ENCODE measurements around the gene SSBP3. TPM values are rescaled to one million over a fixed set of nuclear protein-coding genes. Genes with fewer than 3 reads are reported as not detected.

SSBP3 gene
- total RNA-seq, 1 experiment from 2014 or later, result 37.5 TPM

GRCh38 chr1:54381524-54381923 lies 24.7 kb downstream of the SSBP3 start:
- intact Hi-C loops (cut with micrococcal nuclease), result no loop called here
- ChIA-PET RAD21 (ENCODE audit: low non-redundant PET in 1 of 2, low total read pairs in 2 of 2, uncharacterized antibody in 2 of 2, unreplicated experiment in 2 of 2) (no interaction called here), CTCF (interaction anchor here (0.7 kb wide), 1 partner anchor 10 kb away, joined by 3 read pairs; no protein-coding TSS in a partner anchor), POLR2A (no interaction called here)
- H3K9me3 ChIP-seq (ENCODE audit: control insufficient read depth in 1 of 2, insufficient read depth in 1 of 2, low read depth in 1 of 2, low read length in 2 of 2), result no peaks in the 10 kb centered on the region
- BruUV-seq (replicated peaks), result no TSS peak
- no peaks in the 10 kb centered on the region for H4K20me1 ChIP-seq (ENCODE audit: insufficient read depth)
- H3K4me3 ChIP-seq (replicated peaks in 1 of 2; ENCODE audit: low read depth in 1 of 2, low read length in 2 of 2), result no peak overlapping the region
- H3K79me2 ChIP-seq (ENCODE audit: insufficient read depth, low read length), result no peaks in the 10 kb centered on the region
- ATAC-seq (no peak), DNase-seq (ENCODE audit: low read depth, low spot score) (no peak)
- no peak overlapping the region for H2AFZ ChIP-seq (ENCODE audit: low read depth, low read length, poor library complexity, severe bottlenecking)
- no peak overlapping the region for H3K4me2 ChIP-seq (ENCODE audit: low read length)
- no peaks in the 10 kb centered on the region for H3K27me3 ChIP-seq (ENCODE audit: insufficient read depth, low read length)
- H3K4me1 ChIP-seq (ENCODE audit: control insufficient read depth in 1 of 2, insufficient read depth in 2 of 2, low read length in 2 of 2), result peaks cover 15 to 23% of the 10 kb centered on the region in 2 experiments
- H3K9me2 ChIP-seq (ENCODE audit: insufficient read depth), result no peaks in the 10 kb centered on the region
- no peaks in the 10 kb centered on the region for H3K36me3 ChIP-seq (ENCODE audit: control insufficient read depth in 1 of 2, insufficient read depth in 2 of 2, low read length in 2 of 2)
- TF ChIP-seq EZH2phosphoT487 (IDR thresholded peaks at IDR 0.05; ENCODE audit: borderline replicate concordance) (no peak), MAX (IDR thresholded peaks at IDR 0.05) (no peak)
- H3K27ac ChIP-seq (ENCODE audit: low read depth, low read length), result no peak overlapping the region
- H3K9ac ChIP-seq (ENCODE audit: low read length), result no peak overlapping the region

GRCh38 chr1:54380290-54380882 lies 25.8 kb downstream of the SSBP3 start:
- no TSS peak for BruUV-seq (replicated peaks)
- Histone ChIP-seq H3K9ac (ENCODE audit: low read length) (no peak overlapping the region), H3K79me2 (ENCODE audit: insufficient read depth, low read length) (peaks cover 4% of the 10 kb centered on the region; the same call in 1 of the 2 replicates), H3K9me3 (ENCODE audit: control insufficient read depth in 1 of 2, insufficient read depth in 1 of 2, low read depth in 1 of 2, low read length in 2 of 2) (no peaks in the 10 kb centered on the region), H3K4me1 (ENCODE audit: control insufficient read depth in 1 of 2, insufficient read depth in 2 of 2, low read length in 2 of 2) (peaks cover 19 to 29% of the 10 kb centered on the region in 2 experiments), H3K27ac (ENCODE audit: low read depth, low read length) (no peak overlapping the region), H3K4me2 (ENCODE audit: low read length) (no peak overlapping the region), H3K27me3 (ENCODE audit: insufficient read depth, low read length) (no peaks in the 10 kb centered on the region), H2AFZ (ENCODE audit: low read depth, low read length, poor library complexity, severe bottlenecking) (no peak overlapping the region), H4K20me1 (ENCODE audit: insufficient read depth) (no peaks in the 10 kb centered on the region), H3K36me3 (ENCODE audit: control insufficient read depth in 1 of 2, insufficient read depth in 2 of 2, low read length in 2 of 2) (no peaks in the 10 kb centered on the region), H3K9me2 (ENCODE audit: insufficient read depth) (no peaks in the 10 kb centered on the region), H3K4me3 (replicated peaks in 1 of 2; ENCODE audit: low read depth in 1 of 2, low read length in 2 of 2) (no peak overlapping the region)
- CTCF ChIA-PET, result no interaction called here
- ATAC-seq (no peak), DNase-seq (ENCODE audit: low read depth, low spot score) (no peak)
- RAD21 ChIA-PET (ENCODE audit: low non-redundant PET in 1 of 2, low total read pairs in 2 of 2, uncharacterized antibody in 2 of 2, unreplicated experiment in 2 of 2), result no interaction called here
- intact Hi-C loops (cut with micrococcal nuclease), result no loop called here
- no peak for TF ChIP-seq REST (IDR thresholded peaks at IDR 0.05; ENCODE audit: low read depth)
- TF ChIP-seq EGR1 (IDR thresholded peaks at IDR 0.05; ENCODE audit: low read depth), result no peak
- TF ChIP-seq CTCF (IDR thresholded peaks at IDR 0.05 in 2 of 3, conservative IDR thresholded peaks at IDR 0.05 in 1 of 3; ENCODE audit: borderline replicate concordance in 1 of 3, insufficient read depth in 1 of 3, low read depth in 2 of 3, low read length in 2 of 3), result no peak
- no peak for TF ChIP-seq SRF (IDR thresholded peaks at IDR 0.05; ENCODE audit: low read depth)
- TF ChIP-seq EZH2phosphoT487 (IDR thresholded peaks at IDR 0.05; ENCODE audit: borderline replicate concordance), result no peak
- TF ChIP-seq ZNF274 (IDR thresholded peaks at IDR 0.05; ENCODE audit: low read depth, low read length), result no peak
- no peak for TF ChIP-seq ELF1 (IDR thresholded peaks at IDR 0.05; ENCODE audit: borderline replicate concordance, low read depth)
- no peak for TF ChIP-seq ZBTB33 (IDR thresholded peaks at IDR 0.05; ENCODE audit: extremely low read depth, insufficient replicate concordance, low read length)
- TF ChIP-seq POLR2AphosphoS5 (IDR thresholded peaks at IDR 0.05; ENCODE audit: low read depth, low read length), result no peak
- no peak for TF ChIP-seq SP1 (IDR thresholded peaks at IDR 0.05; ENCODE audit: low read depth)
- POLR2A ChIA-PET, result no interaction called here
